ENCODE results near the gene DACH1. TPM values are rescaled to one million over a fixed set of nuclear protein-coding genes. Genes with fewer than 3 reads are reported as not detected.

DACH1 gene
- total and polyA plus RNA-seq, 2 donors (not counting 3 experiments of a cell fraction or from before 2014, with no cell fraction given) = 8.6 to 28.3 TPM

GRCh38 chr13:71606818-71607217, 260.2 kb downstream of the DACH1 start:
- FAIRE-seq (no peak), DNase-seq (ENCODE audit: low read depth, low spot score) (no peak)
- H3K79me2 ChIP-seq (ENCODE audit: control insufficient read depth, insufficient read depth, low read length) = no peaks in the 10 kb centered on the region
- H3K27ac ChIP-seq (ENCODE audit: insufficient read depth, low read depth, low read length) = no peak overlapping the region
- BruUV-seq (replicated peaks) = no TSS peak
- dilution Hi-C loops (cut with MboI; ENCODE audit: extremely low pct_ligation_motif_present, low sequenced_read_pairs) (no loop called here), intact Hi-C loops (cut with micrococcal nuclease) (no loop called here)
- H3K9ac ChIP-seq (replicated peaks; ENCODE audit: extremely low read depth, insufficient read depth, low read length) = no peak overlapping the region
- no peaks in the 10 kb centered on the region for H3K27me3 ChIP-seq (ENCODE audit: control insufficient read depth in 2 of 2, insufficient read depth in 2 of 2, low read length in 2 of 2)
- no peak for TF ChIP-seq FOS (IDR thresholded peaks at IDR 0.05; ENCODE audit: borderline replicate concordance, insufficient read depth, low read length)
- no peak for TF ChIP-seq POLR2A (IDR thresholded peaks at IDR 0.05; ENCODE audit: low read depth, low read length)
- no peak for TF ChIP-seq CTCF (IDR thresholded peaks at IDR 0.05; ENCODE audit: extremely low read depth in 1 of 2, insufficient read depth in 1 of 2, low read depth in 1 of 2, low read length in 2 of 2)
- TF ChIP-seq POLR2AphosphoS5 (IDR thresholded peaks at IDR 0.05; ENCODE audit: insufficient read depth, low read depth, low read length) = no peak
- TF ChIP-seq JUN (IDR thresholded peaks at IDR 0.05; ENCODE audit: borderline replicate concordance, insufficient read depth, insufficient read length, low read depth) = no peak
- H3K4me3 ChIP-seq (replicated peaks in 1 of 3; ENCODE audit: insufficient read depth in 1 of 3, low read depth in 1 of 3, low read length in 3 of 3) = no peak overlapping the region
- no peak overlapping the region for H2AFZ ChIP-seq (ENCODE audit: low read depth, low read length)
- H3K4me2 ChIP-seq (ENCODE audit: insufficient read depth, low read length) = no peak overlapping the region
- H4K20me1 ChIP-seq (replicated peaks; ENCODE audit: control insufficient read depth, extremely low read depth, insufficient read depth, low read length) = no peaks in the 10 kb centered on the region
- H3K9me3 ChIP-seq (replicated peaks; ENCODE audit: control insufficient read depth, insufficient read depth, low read length) = no peaks in the 10 kb centered on the region
- H3K9me1 ChIP-seq (replicated peaks; ENCODE audit: control insufficient read depth, extremely low read depth, insufficient read depth, low read length) = no peaks in the 10 kb centered on the region
- no peaks in the 10 kb centered on the region for H3K36me3 ChIP-seq (ENCODE audit: control insufficient read depth in 2 of 2, extremely low read depth in 1 of 2, insufficient read depth in 2 of 2, low read length in 2 of 2)
- H3K4me1 ChIP-seq (ENCODE audit: control insufficient read depth, extremely low read depth, insufficient read depth, low read length) = no peaks in the 10 kb centered on the region
- POLR2A ChIA-PET = no interaction called here
- CTCF ChIA-PET = interaction anchor here (1.4 kb wide), 1 partner anchor 18 kb away, joined by 3 read pairs; no protein-coding TSS in a partner anchor

GRCh38 chr13:71605744-71606143, 261.3 kb downstream of the DACH1 start:
- TF ChIP-seq EZH2 (IDR thresholded peaks at IDR 0.05; ENCODE audit: borderline replicate concordance, low read depth, low read length, severe bottlenecking) (no peak), CTCF (IDR thresholded peaks at IDR 0.05; ENCODE audit: extremely low read depth in 1 of 2, insufficient read depth in 1 of 2, low read depth in 1 of 2, low read length in 2 of 2) (no peak), FOS (IDR thresholded peaks at IDR 0.05; ENCODE audit: borderline replicate concordance, insufficient read depth, low read length) (no peak), MAX (IDR thresholded peaks at IDR 0.05; ENCODE audit: insufficient read depth, insufficient read length) (no peak), POLR2AphosphoS5 (IDR thresholded peaks at IDR 0.05; ENCODE audit: insufficient read depth, low read depth, low read length) (no peak), MYC (IDR thresholded peaks at IDR 0.05; ENCODE audit: low read depth, low read length) (no peak), JUN (IDR thresholded peaks at IDR 0.05; ENCODE audit: borderline replicate concordance, insufficient read depth, insufficient read length, low read depth) (no peak), POLR2A (IDR thresholded peaks at IDR 0.05; ENCODE audit: low read depth, low read length) (no peak), GATA2 (IDR thresholded peaks at IDR 0.05; ENCODE audit: insufficient read depth, insufficient read length, low read depth, low read length) (no peak)
- Histone ChIP-seq H4K20me1 (replicated peaks; ENCODE audit: control insufficient read depth, extremely low read depth, insufficient read depth, low read length) (no peaks in the 10 kb centered on the region), H3K27me3 (ENCODE audit: control insufficient read depth in 2 of 2, insufficient read depth in 2 of 2, low read length in 2 of 2) (no peaks in the 10 kb centered on the region), H3K9me3 (replicated peaks; ENCODE audit: control insufficient read depth, insufficient read depth, low read length) (no peaks in the 10 kb centered on the region), H3K9ac (replicated peaks; ENCODE audit: extremely low read depth, insufficient read depth, low read length) (no peak overlapping the region), H3K36me3 (ENCODE audit: control insufficient read depth in 2 of 2, extremely low read depth in 1 of 2, insufficient read depth in 2 of 2, low read length in 2 of 2) (no peaks in the 10 kb centered on the region), H3K4me3 (replicated peaks in 1 of 3; ENCODE audit: insufficient read depth in 1 of 3, low read depth in 1 of 3, low read length in 3 of 3) (no peak overlapping the region), H2AFZ (ENCODE audit: low read depth, low read length) (no peak overlapping the region), H3K4me2 (ENCODE audit: insufficient read depth, low read length) (no peak overlapping the region), H3K27ac (ENCODE audit: insufficient read depth, low read depth, low read length) (no peak overlapping the region), H3K4me1 (ENCODE audit: control insufficient read depth, extremely low read depth, insufficient read depth, low read length) (no peaks in the 10 kb centered on the region), H3K79me2 (ENCODE audit: control insufficient read depth, insufficient read depth, low read length) (no peaks in the 10 kb centered on the region), H3K9me1 (replicated peaks; ENCODE audit: control insufficient read depth, extremely low read depth, insufficient read depth, low read length) (no peaks in the 10 kb centered on the region)
- FAIRE-seq (no peak), DNase-seq (ENCODE audit: low read depth, low spot score) (peak; percentile 6)
- no TSS peak for BruUV-seq (replicated peaks)
- dilution Hi-C loops (cut with MboI; ENCODE audit: extremely low pct_ligation_motif_present, low sequenced_read_pairs) = no loop called here
- POLR2A ChIA-PET = no interaction called here
- CTCF ChIA-PET = no interaction called here
- intact Hi-C loops (cut with micrococcal nuclease) = no loop called here

Measured in endothelial cell of umbilical vein (primary cell).